Measurements from ENCODE around the gene RUFY3.
"Not testable (repeated sequence)": the region's sequence is repeated elsewhere in the genome, so short reads cannot be mapped to it uniquely, and the experiment has no call there.

Gene RUFY3

DNA sequence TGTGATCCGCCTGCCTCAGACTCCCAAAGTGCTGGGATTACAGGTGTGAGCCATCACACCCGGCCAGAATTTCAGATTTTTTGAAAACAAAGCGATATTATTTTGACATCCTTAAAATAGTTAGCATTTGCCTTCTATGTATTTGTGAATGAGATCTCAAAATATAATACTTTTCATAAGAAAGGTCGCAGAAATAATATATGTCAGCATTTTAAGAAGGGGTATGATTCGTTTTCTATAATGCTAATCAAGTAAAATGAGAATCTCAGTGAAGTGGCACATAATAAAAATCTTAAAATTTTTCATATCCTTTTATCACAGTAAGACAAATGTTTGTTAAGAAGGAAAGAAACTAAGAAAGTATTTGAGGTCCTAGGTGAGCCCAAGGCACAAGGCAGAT, 65.7 kb downstream of the RUFY3 start:
- no peak for DNase-seq

DNA sequence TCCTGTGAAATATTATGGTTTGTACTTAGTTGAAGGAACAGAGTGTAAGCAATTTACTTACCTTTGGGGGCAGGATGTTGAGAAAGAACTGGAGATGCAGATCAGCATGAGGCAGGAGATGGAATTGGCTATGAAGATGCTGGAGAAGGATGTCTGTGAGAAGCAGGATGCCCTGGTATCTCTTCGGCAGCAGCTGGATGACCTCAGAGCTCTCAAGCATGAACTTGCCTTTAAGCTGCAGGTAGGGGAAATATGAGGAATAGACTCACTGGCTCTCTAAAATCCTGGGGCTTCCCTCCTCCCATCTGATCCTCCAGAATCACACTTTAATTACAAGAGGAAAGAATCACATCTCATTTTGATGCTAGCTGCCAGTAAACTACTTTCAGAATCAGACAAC, 67.0 kb downstream of the RUFY3 start:
- no peak for DNase-seq

DNA sequence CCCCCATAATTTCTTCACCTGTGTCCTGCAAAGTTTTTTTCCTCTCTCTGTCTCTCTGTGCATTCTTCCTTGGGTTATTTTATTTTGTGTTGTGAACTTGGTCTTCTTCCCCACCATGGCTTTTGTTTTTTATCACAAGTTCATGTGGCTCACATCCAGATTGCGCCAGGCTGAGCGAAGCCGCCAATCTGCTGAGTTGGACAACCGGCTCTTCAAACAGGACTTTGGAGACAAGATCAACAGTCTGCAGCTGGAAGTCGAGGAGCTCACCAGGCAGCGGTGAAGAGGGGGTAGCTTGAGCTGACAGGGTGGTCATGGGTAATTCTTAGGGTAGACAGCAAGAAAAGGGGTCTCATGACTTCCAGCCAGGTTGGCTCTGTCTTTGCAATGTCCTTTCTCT, 71.9 kb downstream of the RUFY3 start:
- no peak for DNase-seq

DNA sequence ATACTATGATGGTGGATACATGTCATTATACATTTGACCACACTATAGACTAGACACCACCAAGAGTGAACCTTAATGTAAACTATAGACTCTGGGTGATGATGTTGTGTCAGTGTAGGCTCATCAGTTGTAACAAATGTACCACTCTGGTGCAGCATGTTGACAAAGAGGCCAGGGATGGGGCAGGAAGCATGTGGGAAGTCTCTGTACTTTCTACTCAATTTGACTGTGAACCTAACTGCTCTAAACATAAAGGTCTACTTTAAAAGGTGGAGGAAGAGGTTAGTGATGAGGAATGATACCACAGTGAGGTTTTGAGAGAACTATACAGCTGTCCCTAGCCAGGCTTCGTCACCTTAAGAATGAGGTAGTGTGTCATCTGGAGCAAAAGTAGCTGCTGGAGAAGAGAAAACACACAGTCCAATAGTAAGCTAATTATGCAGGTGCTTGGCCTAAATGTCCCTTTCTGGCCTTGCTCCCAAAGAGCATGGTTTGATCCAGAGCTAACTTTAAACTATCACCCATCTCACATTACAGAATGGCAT, 79.6 kb downstream of the RUFY3 start:
- DNase-seq = no peak

DNA sequence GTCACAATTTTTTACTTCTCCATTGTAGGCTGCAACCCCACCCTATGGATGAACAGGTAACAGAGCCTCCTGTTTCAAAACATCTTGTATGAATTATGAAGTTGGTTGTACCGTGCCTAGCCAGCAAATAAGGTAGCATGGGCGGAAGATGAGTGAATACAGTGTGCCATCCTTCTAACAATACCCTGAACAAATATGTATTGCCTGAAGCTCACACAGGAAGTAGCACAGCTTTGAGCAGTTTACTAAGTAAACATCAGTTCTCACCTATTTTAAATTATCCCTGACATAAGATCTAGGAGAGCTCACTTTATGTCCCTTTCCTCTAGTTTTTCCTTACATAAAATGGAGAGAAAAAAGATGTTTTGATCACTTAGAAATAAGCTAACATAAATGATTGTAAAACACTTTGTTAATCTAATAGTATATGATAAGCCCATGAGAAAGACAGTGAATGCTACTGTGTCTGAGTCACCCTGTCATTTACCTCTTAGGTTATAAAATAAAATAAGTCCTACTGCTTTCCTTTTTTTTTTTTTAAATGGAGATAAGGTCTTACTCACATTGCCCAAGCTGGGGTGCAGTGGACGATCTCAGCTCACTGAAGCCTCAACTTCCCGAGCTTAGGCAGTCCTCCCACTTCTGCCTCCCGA, 81.3 kb downstream of the RUFY3 start:
- DNase-seq = peak; percentile 42

DNA sequence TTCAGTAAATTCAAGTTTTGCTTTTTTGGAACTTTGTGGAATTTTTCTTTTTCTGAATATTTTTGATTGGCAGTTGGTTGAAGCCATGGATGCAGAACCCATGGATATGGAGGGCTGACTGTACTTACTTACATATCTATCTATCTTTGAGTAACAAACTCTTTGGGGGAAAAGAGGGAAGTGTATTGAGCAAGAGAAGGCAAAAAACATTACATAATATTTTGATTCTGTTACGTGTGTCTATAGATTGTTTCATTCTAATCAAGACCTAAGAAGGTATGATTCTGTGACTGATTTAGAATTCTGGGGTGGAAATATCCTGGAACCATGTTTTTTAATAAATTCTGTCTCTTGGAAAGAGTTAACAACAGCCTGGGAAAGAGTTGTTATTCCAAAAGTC, 86.4 kb downstream of the RUFY3 start:
- no peak for DNase-seq

DNA sequence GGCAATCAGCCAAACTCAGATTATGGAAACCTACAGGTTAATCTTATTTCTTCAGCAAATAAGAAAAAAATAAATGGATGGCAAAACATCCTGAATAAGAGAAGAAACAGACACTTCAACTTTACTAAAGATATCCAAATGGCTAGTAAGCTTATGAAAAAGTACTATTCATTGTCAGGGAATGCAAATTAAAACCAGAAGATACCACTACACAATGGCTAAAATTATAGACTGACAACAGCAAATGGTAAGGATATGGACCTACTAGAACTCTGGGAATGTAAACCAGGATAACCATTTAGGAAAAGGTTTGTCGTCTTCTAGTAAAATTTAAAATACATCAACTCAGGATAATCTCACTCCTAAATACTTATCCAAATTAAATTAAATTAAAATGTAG, 93.6 kb downstream of the RUFY3 start:
- no peak for DNase-seq

DNA sequence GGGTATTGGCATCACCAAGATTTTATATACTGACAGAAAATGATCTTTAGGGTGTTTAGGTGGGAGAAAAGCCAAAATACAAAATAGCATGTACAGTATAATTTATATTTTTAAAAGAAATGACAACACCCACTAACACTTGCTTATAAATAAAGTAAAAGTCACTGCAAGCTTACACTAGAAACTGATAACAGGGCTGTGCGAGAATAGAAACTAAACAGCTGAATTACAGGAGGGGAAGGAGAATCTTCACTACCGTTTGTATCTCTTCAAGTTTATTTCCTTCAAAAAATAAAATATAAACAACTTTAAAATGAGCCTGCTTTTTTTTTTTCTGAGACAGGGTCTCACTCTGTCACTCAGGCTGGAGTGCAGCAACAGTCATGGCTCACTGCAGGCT, 95.1 kb downstream of the RUFY3 start:
- DNase-seq = no peak

DNA sequence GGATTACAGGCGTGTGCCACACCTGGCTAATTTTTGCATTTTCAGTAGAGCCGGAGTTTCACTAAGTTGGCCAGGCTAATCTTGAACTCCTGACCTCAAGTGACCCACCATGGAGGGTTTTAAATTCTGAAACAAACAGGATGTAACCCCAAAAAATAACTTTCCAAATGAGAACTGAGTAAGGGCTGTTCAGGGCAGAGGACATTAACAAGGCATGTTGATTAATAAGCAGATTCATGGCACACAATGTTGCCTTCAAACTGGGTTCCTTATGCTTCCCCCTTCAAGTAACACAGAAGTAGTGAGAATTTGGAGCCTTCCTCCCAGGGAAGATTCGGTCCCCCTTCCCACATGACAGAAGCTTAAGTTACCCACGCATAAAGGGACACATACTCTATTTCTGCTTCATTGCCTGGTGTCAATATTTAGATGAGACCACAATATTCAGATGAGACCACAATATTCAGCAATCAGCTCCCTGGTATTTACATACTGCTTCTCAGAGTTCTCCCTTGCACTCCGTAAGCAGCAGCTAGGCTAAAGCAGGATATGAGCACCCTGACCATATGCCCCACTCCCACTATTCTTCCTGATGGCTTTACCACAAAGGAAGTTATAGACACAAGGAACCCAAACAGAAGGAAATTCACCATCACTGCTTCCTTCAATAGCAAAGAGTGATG, 96.5 kb downstream of the RUFY3 start:
- DNase-seq = no peak

DNA sequence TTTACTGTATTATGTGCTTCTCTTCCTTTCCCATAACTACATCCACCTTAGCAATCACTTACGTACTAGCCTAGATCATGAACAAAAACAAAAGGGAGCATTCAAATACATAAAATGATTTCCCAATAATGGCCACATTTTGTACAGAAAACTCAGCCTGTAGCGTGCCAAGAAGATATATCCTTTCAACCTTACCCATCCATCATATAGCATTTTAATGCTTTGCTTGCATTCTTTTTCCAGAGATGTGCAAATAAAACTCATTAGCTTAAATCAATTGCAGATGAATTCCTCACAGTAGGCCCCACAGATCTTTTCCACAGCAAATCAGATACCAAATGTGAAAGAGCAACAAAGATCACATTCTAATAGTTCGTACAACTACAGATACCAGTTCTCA, 97.2 kb downstream of the RUFY3 start:
- DNase-seq = no peak

DNA sequence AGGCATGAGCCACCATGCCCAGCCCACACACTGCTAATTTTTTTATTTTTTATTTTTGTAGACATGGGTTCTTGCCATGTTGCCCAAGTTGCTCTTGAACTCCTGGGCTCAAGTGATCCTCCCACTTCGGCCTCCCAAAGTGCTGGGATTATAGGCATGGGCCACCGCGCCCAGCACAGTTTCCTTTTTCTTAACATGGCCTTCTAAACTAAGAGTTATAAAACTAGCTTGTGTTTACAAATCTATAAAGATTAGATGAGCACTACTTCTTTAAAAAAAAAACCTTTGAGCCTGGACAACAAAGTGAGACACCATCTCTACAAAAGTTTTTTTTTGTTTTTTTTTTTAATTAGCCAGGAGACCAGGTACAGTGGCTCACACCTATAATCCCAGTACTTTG, 107.3 kb downstream of the RUFY3 start:
- no peak for DNase-seq

DNA sequence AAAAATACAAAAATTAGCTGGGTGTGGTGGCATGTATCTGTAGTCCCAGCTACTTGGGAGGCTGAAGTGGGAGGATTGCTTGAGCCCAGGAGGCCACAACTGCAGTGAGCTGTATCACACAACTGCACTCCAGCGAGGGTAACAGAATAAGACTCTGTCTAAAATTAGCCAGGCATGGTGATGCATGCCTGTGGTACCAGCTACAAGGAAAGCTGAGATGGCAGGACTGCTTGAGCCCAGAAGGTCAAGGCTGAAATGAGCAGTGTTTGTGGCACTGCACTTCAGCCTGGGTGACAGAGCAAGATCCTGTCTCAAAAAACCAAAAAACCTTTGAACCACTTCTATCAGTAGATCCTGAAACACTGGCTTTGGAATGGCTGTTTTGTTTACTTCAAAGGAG, 107.7 kb downstream of the RUFY3 start:
- no peak for DNase-seq

DNA sequence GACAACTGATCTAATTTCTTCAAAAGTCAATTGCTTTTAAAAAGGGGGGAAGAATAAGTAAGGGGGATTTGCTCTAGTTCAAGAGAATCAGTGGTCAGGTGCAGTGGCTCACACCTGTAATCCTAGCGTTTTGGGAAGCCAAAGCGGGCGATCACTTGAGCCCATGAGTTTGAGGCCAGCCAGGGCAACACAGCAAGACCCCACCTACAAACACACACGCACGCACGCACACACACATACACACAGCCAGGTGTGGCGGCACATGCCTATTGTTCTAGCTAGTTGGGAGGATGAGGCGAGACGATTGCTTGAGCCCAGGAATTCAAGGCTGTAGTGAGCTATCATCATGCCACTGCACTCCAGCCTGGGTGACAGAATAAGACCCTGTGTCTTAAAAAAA, 108.3 kb downstream of the RUFY3 start:
- DNase-seq = no peak

DNA sequence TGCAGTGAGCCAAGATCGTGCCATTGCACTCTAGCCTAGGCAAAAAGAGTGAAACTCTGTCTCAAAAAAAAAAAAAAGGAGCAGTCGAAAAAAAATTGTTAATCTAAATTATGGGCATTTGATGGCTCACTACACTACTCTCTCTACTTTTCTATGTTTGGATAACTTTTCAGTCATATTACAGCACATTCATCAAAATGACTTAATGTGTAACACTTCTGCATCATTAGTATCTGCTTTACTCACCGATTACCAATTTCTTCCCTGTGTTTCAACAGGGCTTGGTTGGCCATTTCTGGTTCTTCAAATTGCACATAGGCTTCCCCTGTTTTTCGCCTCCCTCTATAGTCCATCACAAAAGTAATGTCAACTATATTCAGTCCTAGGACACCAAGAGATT, 109.5 kb downstream of the RUFY3 start:
- no peak for DNase-seq

DNA sequence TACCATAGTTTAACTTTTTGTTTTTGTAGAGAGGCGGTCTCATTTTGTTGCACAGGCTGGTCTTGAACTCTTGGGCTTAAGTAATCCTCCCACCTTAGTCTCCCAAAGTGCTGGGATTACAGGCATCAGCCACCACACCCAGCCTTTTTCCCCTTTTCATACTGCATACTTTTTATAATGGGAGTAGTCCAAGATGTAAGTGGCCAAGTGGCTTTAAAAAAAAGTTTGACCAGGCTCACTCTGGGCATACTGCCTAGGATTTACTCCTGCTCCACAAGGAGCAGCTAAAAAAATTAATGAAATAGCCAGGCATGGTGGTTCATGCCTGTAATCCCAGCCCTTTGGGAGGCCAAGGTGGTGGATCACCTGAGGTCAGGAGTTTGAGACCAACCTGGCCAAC, 111.9 kb downstream of the RUFY3 start:
- no peak for DNase-seq

DNA sequence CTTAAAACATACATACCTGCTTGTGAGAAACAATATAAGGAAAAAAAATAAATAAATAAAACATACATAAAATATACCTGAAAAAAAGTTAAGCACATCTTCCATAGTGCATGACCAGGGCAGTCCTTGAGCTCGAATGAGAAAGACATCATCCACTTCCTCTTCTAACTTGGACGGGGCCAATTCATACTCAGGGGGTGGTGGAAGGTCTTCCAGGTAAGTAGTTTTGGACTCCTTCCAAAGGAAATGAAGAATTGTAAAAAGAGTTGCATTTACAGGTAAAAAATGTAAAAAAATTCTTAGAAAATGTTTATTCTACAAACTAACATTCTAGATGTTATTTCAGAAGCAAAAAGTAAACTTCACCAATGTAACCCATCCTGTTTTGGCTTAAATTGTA, 114.3 kb downstream of the RUFY3 start:
- no peak for DNase-seq

DNA sequence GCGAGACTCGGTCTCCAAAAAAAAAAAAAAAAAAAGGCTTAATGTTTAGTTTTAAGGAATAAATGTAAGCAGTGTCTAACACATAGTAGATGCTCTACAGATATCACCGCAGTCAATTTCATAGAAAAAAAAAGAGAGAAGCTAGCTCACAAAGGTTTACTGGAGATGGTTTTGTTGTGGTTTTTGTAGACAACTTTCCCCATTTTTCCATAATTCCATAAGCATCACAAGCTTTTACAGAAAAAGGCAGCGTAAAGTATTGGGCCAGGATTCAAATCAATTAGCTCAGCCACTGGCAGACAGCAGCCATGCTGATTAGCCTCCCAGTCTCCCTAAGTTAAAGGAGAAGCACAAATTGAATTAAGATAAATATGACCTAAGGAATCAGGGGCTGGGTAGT, 116.4 kb downstream of the RUFY3 start:
- DNase-seq = no peak

DNA sequence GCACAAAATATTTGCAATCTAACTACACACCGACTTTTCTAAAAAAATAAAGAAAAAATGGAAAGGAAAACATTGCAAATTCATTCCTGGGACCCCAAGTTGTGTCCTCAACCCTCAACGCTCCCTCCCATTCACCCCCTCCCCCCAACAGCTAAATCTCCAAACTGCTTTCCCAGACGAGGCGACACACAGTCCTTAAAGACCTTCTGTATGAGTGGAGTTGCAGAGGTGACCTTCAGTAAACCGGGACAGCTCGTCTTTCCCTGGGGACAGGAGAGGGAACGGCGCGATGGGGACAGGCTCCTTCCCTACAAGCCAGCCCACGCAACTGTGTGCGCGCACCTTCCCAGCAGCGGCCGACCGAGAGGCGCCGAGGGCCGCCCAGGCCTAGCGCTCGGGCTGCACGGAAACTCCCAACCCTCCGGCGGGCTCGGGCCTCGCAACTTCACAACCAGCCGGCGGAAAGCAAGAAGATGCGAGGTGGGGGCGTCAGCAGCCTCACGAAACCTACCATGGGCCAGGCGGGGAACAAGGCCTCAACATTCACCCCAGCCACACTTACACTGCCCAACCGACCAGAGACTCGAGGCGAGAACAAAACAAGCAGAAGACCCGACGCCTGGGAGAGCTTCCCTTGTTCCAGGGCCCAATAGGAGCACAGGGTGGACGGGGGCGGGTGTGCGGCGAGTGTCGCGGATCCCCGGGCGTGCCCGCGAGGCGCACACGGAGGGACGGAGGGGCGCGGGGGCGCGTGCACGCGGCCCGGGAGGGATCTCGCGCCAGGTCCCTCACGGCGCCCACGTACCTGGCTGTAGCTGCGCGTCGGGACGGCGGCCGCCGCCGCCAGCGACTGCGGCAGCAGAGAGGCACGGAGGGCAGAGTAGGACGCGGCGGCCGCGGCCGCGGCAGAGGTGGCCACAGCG, 117.2 kb downstream of the RUFY3 start:
- DNase-seq = peak; percentile 80

DNA sequence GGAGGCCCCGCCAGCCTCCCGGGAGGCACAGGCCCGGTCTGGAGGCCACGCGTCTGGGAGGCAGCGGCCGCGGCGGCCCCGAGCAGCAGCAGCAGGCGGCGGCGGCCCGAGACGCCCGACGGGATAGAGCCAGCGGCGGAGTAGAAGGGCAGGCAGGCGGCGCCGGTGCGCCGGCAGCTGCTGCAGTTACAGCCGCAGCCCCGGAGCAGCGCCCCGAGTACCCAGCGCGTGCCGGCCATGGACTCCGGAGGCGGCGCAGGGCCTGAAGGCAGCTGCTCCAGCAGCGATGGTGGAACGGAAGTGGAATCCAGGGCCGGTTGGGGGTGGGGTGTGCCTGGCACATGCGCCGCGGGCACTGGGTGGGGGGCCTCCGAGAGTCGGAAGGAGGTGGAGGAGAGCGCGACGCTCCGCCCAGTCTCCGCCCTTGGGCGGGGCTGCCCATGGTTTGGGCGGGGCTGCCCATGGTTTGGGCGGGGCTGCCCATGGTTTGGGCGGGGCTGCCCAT, 117.9 kb downstream of the RUFY3 start, which contains the start of gene GRSF1:
TSS of gene GRSF1 (minus strand) at position 302 of the 505 bp plus-strand sequence. CDS start at position 239, 63 bp downstream.
- DNase-seq = peak; percentile 95

DNA sequence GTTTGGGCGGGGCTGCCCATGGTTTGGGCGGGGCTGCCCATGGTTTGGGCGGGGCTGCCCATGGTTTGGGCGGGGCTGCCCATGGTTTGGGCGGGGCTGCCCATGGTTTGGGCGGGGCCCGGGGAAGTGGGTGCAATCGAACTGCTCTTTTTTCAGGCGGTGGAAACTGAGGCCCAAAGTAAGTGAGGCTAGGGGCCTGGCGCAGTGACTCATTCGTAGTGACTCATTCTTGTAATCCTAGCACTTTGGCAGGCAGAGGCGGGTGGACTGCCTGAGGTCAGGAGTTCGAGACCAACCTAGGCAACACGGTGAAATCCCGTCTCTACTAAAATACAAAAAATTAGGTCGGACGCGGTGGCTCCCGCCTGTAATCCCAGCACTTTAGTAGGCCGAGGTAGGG, 118.4 kb downstream of the RUFY3 start:
- DNase-seq = peak; percentile 15

DNA sequence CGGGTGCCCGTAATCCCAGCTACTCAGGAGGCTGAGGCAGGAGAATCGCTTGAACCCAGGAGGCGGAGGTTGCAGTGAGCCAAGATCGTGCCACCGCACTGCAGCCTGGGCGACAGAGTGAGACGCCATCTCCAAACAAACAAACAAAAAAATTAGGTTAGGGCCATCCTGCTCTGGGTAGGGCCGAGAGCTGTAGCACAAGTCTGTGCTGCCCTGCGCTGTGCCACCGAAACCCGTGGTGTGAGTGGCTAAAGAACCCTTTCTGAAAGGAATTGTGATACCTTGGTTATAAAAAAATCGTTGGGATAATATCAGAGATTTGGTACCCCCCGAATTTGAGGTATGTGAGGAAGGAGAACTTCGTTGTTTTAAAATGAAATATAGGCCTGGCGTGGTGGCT, 118.9 kb downstream of the RUFY3 start:
- DNase-seq = not testable (repeated sequence)

DNA sequence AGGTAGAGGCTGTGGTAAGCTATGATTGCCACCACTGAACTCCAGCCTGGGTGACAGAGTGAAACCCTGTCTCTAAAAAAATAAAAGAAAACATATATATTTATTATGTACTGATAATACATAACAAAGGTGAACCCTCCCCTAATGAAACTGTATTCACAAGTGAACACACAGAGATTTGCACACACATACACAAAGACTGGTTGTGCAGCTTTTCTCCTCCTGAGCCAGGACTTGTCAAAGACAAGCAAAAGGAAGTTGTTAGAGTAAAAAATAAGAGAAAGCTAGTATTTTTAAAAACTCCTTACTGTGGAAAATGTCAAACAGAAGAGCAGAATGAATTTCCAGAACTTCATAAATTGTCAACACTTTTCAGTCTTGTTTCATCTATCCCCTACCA, 119.4 kb downstream of the RUFY3 start:
- no peak for DNase-seq

DNA sequence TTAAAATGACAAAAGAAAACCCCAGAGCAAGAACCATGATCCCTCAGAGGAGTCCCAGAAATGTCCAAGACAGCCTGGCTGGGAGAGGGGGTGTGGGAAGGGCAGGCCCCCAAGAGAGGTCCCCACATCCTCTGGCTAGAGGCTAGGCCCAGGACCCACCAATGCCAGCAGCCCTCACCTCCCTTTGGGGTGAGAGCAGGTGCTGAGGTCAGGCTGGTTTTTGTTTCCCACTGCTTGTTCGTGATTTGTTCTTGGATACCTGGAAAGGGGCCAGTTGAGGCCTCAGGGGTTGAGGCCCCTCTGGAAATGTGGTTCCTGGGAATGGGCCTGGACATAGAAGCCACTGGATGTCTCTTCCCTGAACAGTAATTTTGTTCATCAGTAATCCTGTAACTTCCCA, 120.2 kb downstream of the RUFY3 start:
- no peak for DNase-seq
